Colonic mucosa (tissue), 4 donors: ENCODE measurements around the gene ETFDH. TPM values are rescaled to one million over a fixed set of nuclear protein-coding genes. Genes with fewer than 3 reads are reported as not detected.

ENCODE experiments used
- DNase-seq: peaks from one replicate; pipeline ENCODE4 v3.0.0-alpha.2; 2020
- H3K27ac ChIP-seq: fragments of 200-600 bp; one replicate; pipeline ENCODE4 v1.8.0; 2021
- H3K27me3 ChIP-seq: fragments of 200-600 bp; one replicate; pipeline ENCODE4 v1.8.0; 2021
- H3K36me3 ChIP-seq: fragments of 200-600 bp; one replicate; pipeline ENCODE4 v1.8.0; 2021
- H3K4me1 ChIP-seq: fragments of 200-600 bp; one replicate; pipeline ENCODE4 v1.8.0; 2021; ENCODE audit warnings: mild to moderate bottlenecking
- H3K4me3 ChIP-seq: fragments of 200-600 bp; one replicate; pipeline ENCODE4 v1.8.0; 2021
- H3K9ac ChIP-seq, 2 donors: one replicate each; pipeline ENCODE4 v1.7.0; 2013; ENCODE audit warnings: control low read depth in 2 of 2, low read depth in 2 of 2, low read length in 2 of 2
- H3K9me3 ChIP-seq: fragments of 200-600 bp; one replicate; pipeline ENCODE4 v1.8.0; 2021
- intact Hi-C: fragments of 100-400 bp; cut with DNase I; formaldehyde crosslinking; loops from one replicate; pipeline ENCODE4 v1.14.1; 2022
- total RNA-seq, 2 donors: library from RNA; stranded (reverse); fragmentation: NEBNext Ultra II Directional in 1 of 2; extraction: Animal tissue kit (Norgen Biotek cat#: 25700) in 1 of 2; gene quantifications; one replicate each; pipeline ENCODE4 v1.2.1, GENCODE V29; 2021
- TF ChIP-seq, protein P1 (sequence below): fragments of 200-600 bp; IDR thresholded peaks from one replicate; pipeline ENCODE4 v1.8.0; 2022; ENCODE audit warnings: antibody characterized with exemption, mild to moderate bottlenecking
- donor health status: healthy.
- donor health status: DM: no; HTN: no; CAD: no.
- donor health status: DM: no; HTN: no; CAD: no.

The ETFDH gene
- total RNA-seq, 2 donors from 2014 or later = 63.7 to 72.9 TPM

DNA sequence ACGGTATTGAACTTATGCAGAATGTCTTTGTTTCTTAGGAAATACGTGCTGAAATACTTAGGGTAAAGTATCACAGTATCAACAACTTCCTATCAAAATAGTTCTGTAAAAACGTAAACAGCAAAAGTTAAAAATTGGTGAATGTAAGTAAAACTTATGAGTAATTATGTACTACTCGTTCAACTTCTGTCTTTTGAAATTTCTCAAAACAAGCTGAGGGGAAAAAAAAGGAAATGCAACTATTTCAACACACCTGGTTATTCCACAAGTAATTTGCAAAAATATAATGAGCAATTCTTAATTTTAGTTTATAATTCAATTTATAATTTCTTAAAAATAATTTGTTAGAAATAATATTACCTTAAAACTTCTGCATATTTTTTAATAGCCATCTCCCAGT, 42.8 kb downstream of the ETFDH start:
- H3K9ac ChIP-seq = no peak overlapping the region
- no peaks in the 10 kb centered on the region for H3K9me3 ChIP-seq
- H3K27me3 ChIP-seq = no peaks in the 10 kb centered on the region
- TF ChIP-seq, protein P1, sequence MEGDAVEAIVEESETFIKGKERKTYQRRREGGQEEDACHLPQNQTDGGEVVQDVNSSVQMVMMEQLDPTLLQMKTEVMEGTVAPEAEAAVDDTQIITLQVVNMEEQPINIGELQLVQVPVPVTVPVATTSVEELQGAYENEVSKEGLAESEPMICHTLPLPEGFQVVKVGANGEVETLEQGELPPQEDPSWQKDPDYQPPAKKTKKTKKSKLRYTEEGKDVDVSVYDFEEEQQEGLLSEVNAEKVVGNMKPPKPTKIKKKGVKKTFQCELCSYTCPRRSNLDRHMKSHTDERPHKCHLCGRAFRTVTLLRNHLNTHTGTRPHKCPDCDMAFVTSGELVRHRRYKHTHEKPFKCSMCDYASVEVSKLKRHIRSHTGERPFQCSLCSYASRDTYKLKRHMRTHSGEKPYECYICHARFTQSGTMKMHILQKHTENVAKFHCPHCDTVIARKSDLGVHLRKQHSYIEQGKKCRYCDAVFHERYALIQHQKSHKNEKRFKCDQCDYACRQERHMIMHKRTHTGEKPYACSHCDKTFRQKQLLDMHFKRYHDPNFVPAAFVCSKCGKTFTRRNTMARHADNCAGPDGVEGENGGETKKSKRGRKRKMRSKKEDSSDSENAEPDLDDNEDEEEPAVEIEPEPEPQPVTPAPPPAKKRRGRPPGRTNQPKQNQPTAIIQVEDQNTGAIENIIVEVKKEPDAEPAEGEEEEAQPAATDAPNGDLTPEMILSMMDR = no peak
- H3K36me3 ChIP-seq = peaks cover 11% of the 10 kb centered on the region
- no peak for DNase-seq
- intact Hi-C loops = no loop called here
- H3K27ac ChIP-seq = no peak overlapping the region
- no peak overlapping the region for H3K4me3 ChIP-seq
- no peaks in the 10 kb centered on the region for H3K4me1 ChIP-seq

DNA sequence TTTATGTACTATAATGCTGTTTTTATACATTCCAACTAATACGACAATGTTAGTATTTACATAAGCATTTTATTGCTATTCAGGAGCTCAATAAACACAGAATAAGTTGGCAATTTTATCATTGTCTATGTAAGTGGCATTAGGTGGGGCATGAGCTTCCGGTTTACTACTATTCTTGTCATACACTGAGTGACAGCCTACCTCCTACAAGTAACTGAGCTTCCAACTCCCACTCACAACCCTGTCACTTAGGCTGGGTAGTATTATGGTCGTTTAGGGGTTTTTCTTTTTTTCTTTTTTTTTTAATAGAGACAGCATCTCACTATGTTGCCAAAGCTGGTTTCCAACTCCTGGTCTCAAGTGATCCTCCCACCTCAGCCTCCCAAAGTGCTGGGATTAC, 43.7 kb downstream of the ETFDH start:
- no peaks in the 10 kb centered on the region for H3K27me3 ChIP-seq
- no peak for DNase-seq
- no peak overlapping the region for H3K4me3 ChIP-seq
- H3K36me3 ChIP-seq = peaks cover 11% of the 10 kb centered on the region
- TF ChIP-seq, protein P1 = no peak
- intact Hi-C loops = no loop called here
- no peaks in the 10 kb centered on the region for H3K4me1 ChIP-seq
- no peaks in the 10 kb centered on the region for H3K9me3 ChIP-seq
- H3K27ac ChIP-seq = no peak overlapping the region
- no peak overlapping the region for H3K9ac ChIP-seq

DNA sequence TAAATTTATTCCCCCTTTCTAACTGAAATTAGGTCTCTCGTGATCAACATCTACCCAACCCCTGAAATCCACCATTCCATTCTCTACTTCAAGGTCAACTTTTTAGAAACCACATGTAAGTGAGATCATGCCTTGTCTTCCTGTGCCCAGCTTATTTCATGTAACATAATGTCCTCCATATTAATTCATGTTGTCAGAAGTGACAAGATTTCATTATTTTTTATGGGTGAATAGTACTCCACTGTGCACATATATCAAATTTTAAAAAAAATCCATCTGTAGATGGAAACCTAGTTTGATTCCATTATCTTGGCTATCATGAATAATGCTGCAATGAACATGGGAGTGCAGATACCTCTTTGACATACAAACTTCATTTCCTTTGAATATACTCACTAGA, 49.6 kb downstream of the ETFDH start:
- no peak overlapping the region for H3K27ac ChIP-seq
- no peaks in the 10 kb centered on the region for H3K27me3 ChIP-seq
- intact Hi-C loops = loop anchor here (10.0 kb wide), 2 partner anchors 453 to 483 kb away; no protein-coding TSS in a partner anchor
- H3K36me3 ChIP-seq = peaks cover 3% of the 10 kb centered on the region
- no peak overlapping the region for H3K9ac ChIP-seq
- no peaks in the 10 kb centered on the region for H3K4me1 ChIP-seq
- no peak for DNase-seq
- H3K9me3 ChIP-seq = no peaks in the 10 kb centered on the region
- TF ChIP-seq, protein P1 = no peak
- no peak overlapping the region for H3K4me3 ChIP-seq

DNA sequence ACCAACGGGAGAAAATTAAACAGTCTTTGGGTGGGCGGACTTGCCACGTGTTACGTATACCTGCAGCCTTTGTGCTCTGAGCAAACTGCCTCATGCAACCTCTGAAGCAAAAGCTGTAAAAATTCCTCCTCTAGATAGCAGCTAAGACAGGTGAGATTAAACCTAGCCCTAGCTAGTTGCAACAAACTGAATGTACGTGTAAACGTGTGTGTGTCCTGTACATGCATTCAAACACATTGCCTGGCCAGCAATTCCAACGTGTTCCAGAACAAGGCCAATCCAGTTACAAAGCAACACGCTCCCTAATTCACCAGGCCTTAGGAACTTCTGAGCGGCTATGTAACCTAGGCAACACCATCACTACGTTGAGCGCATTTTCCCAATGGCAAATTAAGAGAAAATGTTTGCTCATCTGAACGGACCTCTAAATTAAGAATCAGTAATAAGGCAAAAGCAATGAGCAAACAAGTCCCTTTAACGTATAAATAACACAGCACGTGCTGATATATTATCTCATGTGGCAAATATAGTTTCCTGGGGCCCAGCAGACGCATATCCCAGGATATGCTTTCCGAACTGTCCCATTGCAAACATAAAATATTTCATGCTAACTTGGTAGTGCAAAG, 50.3 kb downstream of the ETFDH start:
- Histone ChIP-seq H3K27me3 (no peaks in the 10 kb centered on the region), H3K9ac (peak overlapping the region; percentile 74 to 97), H3K27ac (peak overlapping the region; percentile 92), H3K36me3 (no peaks in the 10 kb centered on the region), H3K4me3 (peak overlapping the region; percentile 89), H3K4me1 (no peaks in the 10 kb centered on the region), H3K9me3 (no peaks in the 10 kb centered on the region)
- DNase-seq = peak; percentile 46
- intact Hi-C loops = loop anchor here (10.0 kb wide), 2 partner anchors 452 to 482 kb away; no protein-coding TSS in a partner anchor
- TF ChIP-seq, protein P1 = no peak

DNA sequence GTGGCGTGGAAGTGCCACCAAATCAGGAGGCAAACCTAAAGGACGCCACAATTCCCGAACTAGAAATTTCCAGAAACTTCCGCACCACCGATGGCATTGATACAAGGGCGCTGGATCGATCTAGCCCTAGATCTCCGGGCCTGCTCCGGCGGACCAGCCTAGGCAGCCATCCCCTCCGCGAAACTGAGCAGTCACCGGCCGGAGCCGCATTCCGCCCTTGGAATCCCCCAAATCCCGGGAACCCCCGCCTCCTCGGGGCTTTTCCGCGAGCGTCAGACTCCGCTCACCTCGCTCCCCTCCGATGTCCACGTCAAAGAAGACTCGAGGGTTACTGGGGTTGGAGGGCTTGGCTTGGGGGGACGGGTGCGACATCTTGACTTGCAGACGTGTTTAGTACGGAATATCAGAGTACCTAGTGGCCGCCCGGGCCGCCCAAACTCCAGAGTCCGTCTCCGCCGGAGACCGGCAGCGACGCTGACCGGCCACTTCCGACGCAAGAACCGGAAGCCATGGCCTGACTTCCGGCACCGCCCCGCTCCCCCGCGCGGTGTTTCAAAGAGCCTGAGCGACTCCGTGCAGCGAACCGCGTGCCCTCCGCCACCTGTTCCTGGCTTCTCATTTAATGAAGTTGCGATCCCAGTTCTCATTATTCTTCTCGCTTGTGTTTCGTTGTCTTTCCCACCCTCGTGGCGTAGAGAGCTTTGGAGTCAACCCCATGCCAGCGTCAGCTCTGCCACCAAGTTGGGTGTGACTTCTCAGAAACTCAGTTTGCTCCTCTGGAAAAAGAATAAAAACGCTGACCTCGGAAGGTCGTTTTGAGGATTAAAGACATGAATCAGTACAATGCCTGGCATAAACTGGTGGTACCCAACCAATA, 51.1 kb downstream of the ETFDH start, which contains the start of gene PPID:
Gene PPID (minus strand): TSS at position 480 of the 877 bp plus-strand sequence. CDS start 108 bp downstream, at position 372.
- intact Hi-C loops = loop anchor here (10.0 kb wide), 2 partner anchors 452 to 482 kb away; no protein-coding TSS in a partner anchor
- H3K9me3 ChIP-seq = no peaks in the 10 kb centered on the region

More for the DNA sequence above, 51.1 kb downstream of the ETFDH start, which contains the start of gene PPID:
- Histone ChIP-seq H3K4me1 (no peaks in the 10 kb centered on the region), H3K36me3 (no peaks in the 10 kb centered on the region), H3K4me3 (peak within 1 kb of the TSS; percentile 89), H3K27ac (peak within 1 kb of the TSS; percentile 92), H3K27me3 (no peaks in the 10 kb centered on the region), H3K9ac (peak within 1 kb of the TSS; percentile 74 to 97)
- peak; percentile 92 for DNase-seq
- TF ChIP-seq, protein P1 = no peak
